SK-N-SH (cell line): Measurements from ENCODE around the gene P2RY12. TPM values are rescaled to one million over a fixed set of nuclear protein-coding genes. Genes with fewer than 3 reads are reported as not detected.

Experiments used
- CTCF ChIA-PET: fragments of 300-600, 350-600 bp; formaldehyde crosslinking; extraction: SDS; loops from one replicate; lab custom pipeline; 2021; lab: Yijun Ruan, JAX
- POLR2A ChIA-PET: fragments of 350-600 bp; sonication (Branson Sonifier 250); formaldehyde crosslinking; extraction: SDS; loops from one replicate; lab custom pipeline; 2020; ENCODE audit warnings: antibody characterized with exemption, inconsistent platforms; lab: Yijun Ruan, JAX
- DNase-seq: peaks from one replicate; pipeline ENCODE4 v3.0.0; 2012
- H2AFZ ChIP-seq: fragments of 200-600 bp; sonication (generic); 2 replicates; pipeline ENCODE4 v1.8.1; 2016; ENCODE audit warnings: antibody characterized with exemption, mild to moderate bottlenecking, low read depth
- H3F3A ChIP-seq: fragments of 200-600 bp; sonication (generic); replicated peaks from 2 replicates; pipeline ENCODE3; 2016; ENCODE audit warnings: antibody characterized with exemption, mild to moderate bottlenecking; ENCODE audit not compliant: insufficient read depth
- H3K27ac ChIP-seq, 2 experiments: fragments of 200-500 bp in 1 of 2; fragments of 200-600 bp in 1 of 2; sonication (Bioruptor generic) in 1 of 2; sonication (generic), shearing (Covaris generic) in 1 of 2; 2 replicates each; pipeline versions ENCODE4 v1.5.1 to v1.6.1; 2014 to 2016; ENCODE audit warnings: low read depth in 2 of 2, inconsistent platforms in 1 of 2, low read length in 1 of 2, mild to moderate bottlenecking in 1 of 2, mixed read lengths in 1 of 2
- H3K27me3 ChIP-seq: fragments of 200-600 bp; sonication (generic), shearing (Covaris generic); 2 replicates; pipeline ENCODE4 v1.6.1; 2016; ENCODE audit warnings: mixed run types; ENCODE audit not compliant: insufficient read depth
- H3K36me3 ChIP-seq, 2 experiments: fragments of 200-500 bp in 1 of 2; fragments of 200-600 bp in 1 of 2; sonication (Bioruptor generic) in 1 of 2; sonication (generic) in 1 of 2; replicated peaks in 1 of 2; 2 replicates each; pipeline versions ENCODE3 to v1.5.1; 2014 to 2016; ENCODE audit warnings: low read length in 1 of 2, mild to moderate bottlenecking in 1 of 2; ENCODE audit not compliant: insufficient read depth in 2 of 2, control insufficient read depth in 1 of 2
- H3K4me1 ChIP-seq, 2 experiments: fragments of 200-500 bp in 1 of 2; fragments of 200-600 bp in 1 of 2; sonication (Bioruptor generic) in 1 of 2; sonication (generic), shearing (Covaris generic) in 1 of 2; 2 replicates each; pipeline versions ENCODE4 v1.5.1 to v1.6.1; 2014 to 2016; ENCODE audit warnings: low read depth in 1 of 2, low read length in 1 of 2, mixed run types in 1 of 2; ENCODE audit not compliant: insufficient read depth in 2 of 2, control insufficient read depth in 1 of 2
- H3K4me2 ChIP-seq: fragments of 200-600 bp; sonication (generic), shearing (Covaris generic); 2 replicates; pipeline ENCODE4 v1.6.1; 2017; ENCODE audit warnings: mixed run types
- H3K4me3 ChIP-seq, 2 experiments: fragments of 200-500 bp in 1 of 2; fragments of 200-600 bp in 1 of 2; sonication (Bioruptor generic) in 1 of 2; sonication (generic), shearing (Covaris generic) in 1 of 2; 2 replicates each; pipeline versions ENCODE4 v1.5.1 to v1.8.1; 2014 to 2016; ENCODE audit warnings: low read depth in 2 of 2, inconsistent platforms in 1 of 2, low read length in 1 of 2, mild to moderate bottlenecking in 1 of 2, mixed read lengths in 1 of 2, moderate library complexity in 1 of 2
- H3K79me2 ChIP-seq: fragments of 200-600 bp; sonication (generic); 2 replicates; pipeline ENCODE4 v1.8.1; 2017; ENCODE audit warnings: mild to moderate bottlenecking; ENCODE audit not compliant: insufficient read depth
- H3K9ac ChIP-seq: fragments of 200-600 bp; sonication (generic); 2 replicates; pipeline ENCODE4 v1.6.1; 2017; ENCODE audit warnings: mixed run types
- H3K9me2 ChIP-seq: fragments of 200-600 bp; sonication (generic); 2 replicates; pipeline ENCODE4 v1.6.1; 2017; ENCODE audit warnings: mixed run types
- H3K9me3 ChIP-seq: fragments of 200-600 bp; sonication (generic); 2 replicates; pipeline ENCODE4 v1.6.1; 2017; ENCODE audit warnings: mixed run types, mild to moderate bottlenecking, moderate library complexity
- H4K20me1 ChIP-seq: fragments of 200-600 bp; sonication (generic); 2 replicates; pipeline ENCODE4 v1.6.1; 2017; ENCODE audit warnings: mild to moderate bottlenecking, mixed run types; ENCODE audit not compliant: insufficient read depth
- CHD2 ChIP-seq: fragments of 150-350 bp; IDR thresholded peaks from 2 replicates; pipeline ENCODE4 v1.6.1; 2018; ENCODE audit warnings: low read length; ENCODE audit not compliant: partially characterized antibody
- FOXJ3 ChIP-seq: sonication (generic); formaldehyde crosslinking; IDR thresholded peaks from 2 replicates; pipeline ENCODE4 v1.5.1; 2020; ENCODE audit warnings: mild to moderate bottlenecking, missing genetic modification reagents
- FOXM1 ChIP-seq: IDR thresholded peaks from 2 replicates; pipeline ENCODE4 v1.4.0; 2012; ENCODE audit warnings: low read depth, mild to moderate bottlenecking
- GATA2 ChIP-seq: sonication (generic); formaldehyde crosslinking; IDR thresholded peaks from 2 replicates; pipeline ENCODE4 v1.5.0; 2020; ENCODE audit warnings: mild to moderate bottlenecking, missing genetic modification reagents
- MEF2A ChIP-seq: IDR thresholded peaks from 2 replicates; pipeline ENCODE4 v1.4.0; 2012; ENCODE audit warnings: low read depth, borderline replicate concordance
- NFIC ChIP-seq: IDR thresholded peaks from 2 replicates; pipeline ENCODE4 v1.4.0; 2012; ENCODE audit warnings: borderline replicate concordance
- RCOR1 ChIP-seq: fragments of 150-350 bp; IDR thresholded peaks from 2 replicates; pipeline ENCODE4 v1.6.1; 2017; ENCODE audit warnings: antibody characterized with exemption, low read length
- RFX5 ChIP-seq: IDR thresholded peaks from 2 replicates; pipeline ENCODE4 v1.6.1; 2012; ENCODE audit warnings: mild to moderate bottlenecking, improper control_type of control experiment, low read length
- SMC3 ChIP-seq: IDR thresholded peaks from 2 replicates; pipeline ENCODE4 v1.6.1; 2012; ENCODE audit warnings: low read depth, low read length, improper control_type of control experiment
- TEAD4 ChIP-seq: IDR thresholded peaks from 2 replicates; pipeline ENCODE4 v1.4.0; 2012; ENCODE audit warnings: mild to moderate bottlenecking, borderline replicate concordance; ENCODE audit not compliant: insufficient read depth
- YY1 ChIP-seq: IDR thresholded peaks from 2 replicates; pipeline ENCODE4 v1.4.0; 2012; ENCODE audit warnings: low read depth, mild to moderate bottlenecking
- WGBS: methylation state at CpG from one replicate; pipeline ENCODE4 v1.1.6; 2017; ENCODE audit warnings: low lambda C conversion rate; 5-methylcytosine and 5-hydroxymethylcytosine counted together
- polyA plus RNA-seq, 3 experiments: library from polyadenylated mRNA; depleted of rRNA; stranded (reverse); fragments of >200 nt; gene quantifications; 2 replicates each; pipeline ENCODE4 v1.2.3, GENCODE V29; 2012
- TF ChIP-seq, protein P1 (sequence below): IDR thresholded peaks from 2 replicates; pipeline ENCODE4; 2012
- TF ChIP-seq, protein P2 (sequence below): fragments of 150-350 bp; IDR thresholded peaks from 2 replicates; pipeline ENCODE4 v1.6.1; 2016; ENCODE audit warnings: mild to moderate bottlenecking, low read depth, low read length
- TF ChIP-seq, protein P3 (sequence below): fragments of 150-350 bp; IDR thresholded peaks from 2 replicates; pipeline ENCODE4 v1.6.1; 2017; ENCODE audit warnings: antibody characterized with exemption, low read length, low read depth, borderline replicate concordance
- TF ChIP-seq, protein P4 (sequence below): IDR thresholded peaks from 2 replicates; pipeline ENCODE4 v1.4.0; 2012; ENCODE audit warnings: low read depth, borderline replicate concordance

P2RY12 gene
- polyA plus RNA-seq, 1 of the 3 experiments (the other 2 are of a cell fraction): not detected

DNA sequence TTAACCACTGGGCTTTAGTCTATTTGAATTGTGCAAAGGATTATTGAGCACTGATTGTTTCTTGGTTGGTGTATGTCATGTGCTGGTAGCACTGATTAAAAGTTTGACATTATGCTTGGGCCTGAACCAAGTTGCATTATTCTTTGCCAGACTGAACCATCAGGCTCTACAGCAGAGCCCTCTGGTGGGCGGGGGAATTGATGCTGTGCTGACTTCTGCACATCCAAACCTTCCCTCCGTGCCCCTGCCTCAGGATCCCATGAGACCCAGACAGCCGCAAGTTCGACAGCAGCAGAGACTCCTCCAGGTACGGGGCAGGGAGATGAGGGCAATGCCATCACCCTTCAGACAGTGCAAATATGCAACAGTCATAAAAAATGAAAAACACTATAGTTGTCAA lies 28.4 kb upstream of the P2RY12 start:
- Histone ChIP-seq H3K36me3 (no peaks in the 10 kb centered on the region), H3K9me2 (no peaks in the 10 kb centered on the region), H3K9me3 (no peaks in the 10 kb centered on the region), H4K20me1 (no peaks in the 10 kb centered on the region), H3K4me3 (no peak overlapping the region), H2AFZ (no peak overlapping the region), H3K4me2 (no peak overlapping the region), H3K27me3 (no peaks in the 10 kb centered on the region), H3K79me2 (no peaks in the 10 kb centered on the region), H3F3A (peaks cover 6% of the 10 kb centered on the region), H3K4me1 (no peaks in the 10 kb centered on the region; a peak in 1 of 4 replicates), H3K9ac (no peak overlapping the region), H3K27ac (no peak overlapping the region)
- WGBS: 39% methylated on average over 5 of the region's 5 CpGs
- ChIA-PET POLR2A (no interaction called here), CTCF (interaction anchor here (1.0 to 1.3 kb wide), 2 partner anchors 15 to 25 kb away, joined by 3 read pairs; no protein-coding TSS in a partner anchor)
- TF ChIP-seq, protein P1, sequence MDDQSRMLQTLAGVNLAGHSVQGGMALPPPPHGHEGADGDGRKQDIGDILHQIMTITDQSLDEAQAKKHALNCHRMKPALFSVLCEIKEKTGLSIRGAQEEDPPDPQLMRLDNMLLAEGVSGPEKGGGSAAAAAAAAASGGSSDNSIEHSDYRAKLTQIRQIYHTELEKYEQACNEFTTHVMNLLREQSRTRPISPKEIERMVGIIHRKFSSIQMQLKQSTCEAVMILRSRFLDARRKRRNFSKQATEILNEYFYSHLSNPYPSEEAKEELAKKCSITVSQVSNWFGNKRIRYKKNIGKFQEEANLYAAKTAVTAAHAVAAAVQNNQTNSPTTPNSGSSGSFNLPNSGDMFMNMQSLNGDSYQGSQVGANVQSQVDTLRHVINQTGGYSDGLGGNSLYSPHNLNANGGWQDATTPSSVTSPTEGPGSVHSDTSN: no peak
- no peak for TF ChIP-seq FOXM1
- TF ChIP-seq RFX5: no peak
- no peak for TF ChIP-seq NFIC
- TF ChIP-seq CHD2: no peak
- TF ChIP-seq, protein P2, sequence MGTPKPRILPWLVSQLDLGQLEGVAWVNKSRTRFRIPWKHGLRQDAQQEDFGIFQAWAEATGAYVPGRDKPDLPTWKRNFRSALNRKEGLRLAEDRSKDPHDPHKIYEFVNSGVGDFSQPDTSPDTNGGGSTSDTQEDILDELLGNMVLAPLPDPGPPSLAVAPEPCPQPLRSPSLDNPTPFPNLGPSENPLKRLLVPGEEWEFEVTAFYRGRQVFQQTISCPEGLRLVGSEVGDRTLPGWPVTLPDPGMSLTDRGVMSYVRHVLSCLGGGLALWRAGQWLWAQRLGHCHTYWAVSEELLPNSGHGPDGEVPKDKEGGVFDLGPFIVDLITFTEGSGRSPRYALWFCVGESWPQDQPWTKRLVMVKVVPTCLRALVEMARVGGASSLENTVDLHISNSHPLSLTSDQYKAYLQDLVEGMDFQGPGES: no peak
- TF ChIP-seq, protein P3, sequence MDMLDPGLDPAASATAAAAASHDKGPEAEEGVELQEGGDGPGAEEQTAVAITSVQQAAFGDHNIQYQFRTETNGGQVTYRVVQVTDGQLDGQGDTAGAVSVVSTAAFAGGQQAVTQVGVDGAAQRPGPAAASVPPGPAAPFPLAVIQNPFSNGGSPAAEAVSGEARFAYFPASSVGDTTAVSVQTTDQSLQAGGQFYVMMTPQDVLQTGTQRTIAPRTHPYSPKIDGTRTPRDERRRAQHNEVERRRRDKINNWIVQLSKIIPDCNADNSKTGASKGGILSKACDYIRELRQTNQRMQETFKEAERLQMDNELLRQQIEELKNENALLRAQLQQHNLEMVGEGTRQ: no peak
- TF ChIP-seq MEF2A: no peak
- TF ChIP-seq, protein P4, sequence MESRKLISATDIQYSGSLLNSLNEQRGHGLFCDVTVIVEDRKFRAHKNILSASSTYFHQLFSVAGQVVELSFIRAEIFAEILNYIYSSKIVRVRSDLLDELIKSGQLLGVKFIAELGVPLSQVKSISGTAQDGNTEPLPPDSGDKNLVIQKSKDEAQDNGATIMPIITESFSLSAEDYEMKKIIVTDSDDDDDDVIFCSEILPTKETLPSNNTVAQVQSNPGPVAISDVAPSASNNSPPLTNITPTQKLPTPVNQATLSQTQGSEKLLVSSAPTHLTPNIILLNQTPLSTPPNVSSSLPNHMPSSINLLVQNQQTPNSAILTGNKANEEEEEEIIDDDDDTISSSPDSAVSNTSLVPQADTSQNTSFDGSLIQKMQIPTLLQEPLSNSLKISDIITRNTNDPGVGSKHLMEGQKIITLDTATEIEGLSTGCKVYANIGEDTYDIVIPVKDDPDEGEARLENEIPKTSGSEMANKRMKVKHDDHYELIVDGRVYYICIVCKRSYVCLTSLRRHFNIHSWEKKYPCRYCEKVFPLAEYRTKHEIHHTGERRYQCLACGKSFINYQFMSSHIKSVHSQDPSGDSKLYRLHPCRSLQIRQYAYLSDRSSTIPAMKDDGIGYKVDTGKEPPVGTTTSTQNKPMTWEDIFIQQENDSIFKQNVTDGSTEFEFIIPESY: no peak
- TF ChIP-seq YY1: no peak
- TF ChIP-seq GATA2 (CRISPR knock-in tag): no peak
- no peak for TF ChIP-seq SMC3
- TF ChIP-seq FOXJ3 (CRISPR knock-in tag): no peak
- TF ChIP-seq TEAD4: no peak
- no peak for TF ChIP-seq RCOR1
- DNase-seq: no peak
